HFF-Myc (cell line): ENCODE data around the gene DDC.
A peak's percentile ranks its signal among the peaks of the same experiment; 100 is the strongest.

Source experiments
- DNase-seq: peaks from one replicate; pipeline ENCODE4 v3.0.0-alpha.2; 2011; ENCODE audit warnings: low read depth; ENCODE audit errors: extremely low read depth
- H3K4me3 ChIP-seq: replicated peaks from 2 replicates; pipeline ENCODE4 v1.5.1; 2011; ENCODE audit warnings: low read depth, mild to moderate bottlenecking, control low read depth, low read length
- TF ChIP-seq, protein P1 (sequence below): IDR thresholded peaks from 2 replicates; pipeline ENCODE4 v1.5.1; 2012; ENCODE audit warnings: mild to moderate bottlenecking, low read depth, low read length, control low read depth; ENCODE audit errors: missing control alignments

The DDC gene

DNA sequence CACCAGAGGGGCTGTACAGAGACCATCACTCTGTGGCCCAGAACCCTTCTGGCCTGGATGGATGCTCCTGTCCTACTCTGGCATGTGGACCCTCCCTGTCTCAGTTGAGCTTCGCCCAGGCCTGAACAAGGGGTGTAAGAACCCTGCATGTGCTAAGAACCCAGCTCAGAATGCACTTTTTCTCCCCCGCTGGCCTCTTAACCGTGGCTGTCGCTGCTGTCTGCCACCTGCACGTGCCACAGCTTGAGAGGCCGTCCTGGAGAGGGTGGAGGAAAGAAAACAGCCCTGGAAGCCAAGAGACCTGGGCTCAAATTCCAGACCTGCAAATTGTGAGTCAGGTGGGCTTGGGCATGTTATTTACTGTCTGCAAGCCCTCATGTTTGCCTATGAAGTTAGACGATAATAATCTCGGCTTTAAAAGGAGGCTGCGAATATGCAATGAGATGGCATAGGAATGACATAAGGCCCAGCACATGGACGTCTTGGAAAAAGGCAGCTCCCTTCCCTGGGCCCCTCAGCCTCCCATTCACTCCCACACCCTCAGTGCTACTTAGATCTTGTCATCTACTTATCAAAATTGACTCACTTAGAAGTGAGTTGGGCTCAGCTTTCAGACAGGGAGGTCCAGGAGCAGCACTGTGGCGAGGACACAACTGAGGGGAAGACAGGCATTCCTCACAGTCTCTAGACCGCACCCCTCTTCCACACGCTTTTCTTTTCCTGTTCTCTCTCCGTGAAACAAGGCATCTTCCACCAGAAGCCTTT, 146.5 kb downstream of the DDC start:
- TF ChIP-seq, protein P1, sequence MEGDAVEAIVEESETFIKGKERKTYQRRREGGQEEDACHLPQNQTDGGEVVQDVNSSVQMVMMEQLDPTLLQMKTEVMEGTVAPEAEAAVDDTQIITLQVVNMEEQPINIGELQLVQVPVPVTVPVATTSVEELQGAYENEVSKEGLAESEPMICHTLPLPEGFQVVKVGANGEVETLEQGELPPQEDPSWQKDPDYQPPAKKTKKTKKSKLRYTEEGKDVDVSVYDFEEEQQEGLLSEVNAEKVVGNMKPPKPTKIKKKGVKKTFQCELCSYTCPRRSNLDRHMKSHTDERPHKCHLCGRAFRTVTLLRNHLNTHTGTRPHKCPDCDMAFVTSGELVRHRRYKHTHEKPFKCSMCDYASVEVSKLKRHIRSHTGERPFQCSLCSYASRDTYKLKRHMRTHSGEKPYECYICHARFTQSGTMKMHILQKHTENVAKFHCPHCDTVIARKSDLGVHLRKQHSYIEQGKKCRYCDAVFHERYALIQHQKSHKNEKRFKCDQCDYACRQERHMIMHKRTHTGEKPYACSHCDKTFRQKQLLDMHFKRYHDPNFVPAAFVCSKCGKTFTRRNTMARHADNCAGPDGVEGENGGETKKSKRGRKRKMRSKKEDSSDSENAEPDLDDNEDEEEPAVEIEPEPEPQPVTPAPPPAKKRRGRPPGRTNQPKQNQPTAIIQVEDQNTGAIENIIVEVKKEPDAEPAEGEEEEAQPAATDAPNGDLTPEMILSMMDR = no peak
- no peak for DNase-seq
- no peak overlapping the region for H3K4me3 ChIP-seq

DNA sequence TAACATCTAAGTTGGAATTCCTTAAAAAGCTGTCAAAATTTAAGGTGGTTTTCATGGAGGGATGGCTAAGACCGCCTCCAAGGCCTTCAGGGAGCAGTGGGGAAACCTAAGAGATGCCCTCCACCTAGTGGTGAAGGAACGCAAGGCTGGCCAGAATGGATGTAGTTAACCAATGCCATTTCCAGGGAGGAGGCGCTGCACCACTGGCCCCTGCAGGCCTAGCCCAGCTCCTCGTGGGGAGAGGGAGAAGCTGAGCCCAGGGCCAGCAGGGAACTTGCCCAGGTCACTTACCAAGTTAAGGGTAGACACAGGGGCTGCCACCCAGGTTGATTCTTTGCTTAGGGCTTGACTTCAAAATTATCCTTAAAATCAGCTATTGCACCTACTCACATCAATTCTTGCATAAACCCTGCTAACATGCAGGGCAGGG, 147.1 kb downstream of the DDC start:
- no peak overlapping the region for H3K4me3 ChIP-seq
- TF ChIP-seq, protein P1 = peak; percentile 97
- peak; percentile 53 for DNase-seq

DNA sequence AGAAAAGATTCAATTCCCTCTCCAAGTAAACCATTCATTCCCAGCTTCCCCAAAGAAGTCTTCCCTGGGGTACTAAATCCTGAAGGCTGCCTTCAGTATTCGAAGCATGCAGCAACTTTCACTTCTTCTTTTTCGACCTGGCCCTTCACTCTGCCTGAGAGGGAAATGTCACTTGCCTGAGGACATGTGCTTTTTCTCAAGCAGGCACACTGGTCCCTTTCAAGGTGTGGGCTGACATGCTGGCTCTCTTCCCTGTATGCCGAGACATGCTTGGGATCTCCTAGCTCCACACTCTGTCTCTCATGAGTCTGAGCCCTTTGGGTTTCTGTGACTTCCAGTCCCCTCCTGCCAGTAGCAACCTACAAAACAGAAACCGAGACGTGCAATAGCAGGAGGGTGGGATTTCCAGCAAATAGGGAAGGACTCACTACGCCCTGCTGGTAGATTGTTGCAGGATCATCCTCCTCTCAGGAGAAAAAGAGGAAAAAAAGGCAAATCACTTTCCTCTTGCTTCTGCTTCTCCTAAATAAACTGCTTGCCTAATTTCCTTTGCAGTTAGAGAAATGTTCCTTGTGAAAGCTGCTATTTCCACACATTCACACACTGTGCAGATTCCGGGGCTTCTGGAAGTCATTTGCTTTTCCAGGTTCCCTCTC, 148.6 kb downstream of the DDC start:
- H3K4me3 ChIP-seq = no peak overlapping the region
- TF ChIP-seq, protein P1 = no peak
- no peak for DNase-seq

DNA sequence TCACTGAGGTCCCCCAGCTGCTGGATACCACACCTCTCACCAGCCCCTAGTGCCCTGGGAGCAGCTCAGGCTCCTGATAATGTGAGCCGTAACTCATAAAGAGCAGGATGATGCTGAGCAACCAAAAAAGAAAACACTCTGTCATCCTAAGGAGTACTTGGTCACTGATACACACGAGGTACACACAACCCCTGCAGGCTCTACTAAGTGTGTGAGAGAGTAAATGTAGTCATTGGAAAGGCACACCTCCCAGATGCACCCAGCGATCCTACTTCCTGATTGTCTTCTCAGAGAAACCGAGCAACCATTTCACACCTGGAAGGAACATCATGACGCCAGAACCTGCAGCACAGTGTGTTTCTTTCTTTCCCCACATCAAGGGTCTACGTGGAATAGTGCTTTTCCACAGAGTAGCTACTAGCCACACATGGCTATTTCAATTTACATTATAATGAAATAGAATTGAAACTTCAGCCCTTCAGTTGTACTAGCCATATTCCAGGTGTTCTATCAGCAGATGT, 149.3 kb downstream of the DDC start:
- TF ChIP-seq, protein P1 = no peak
- no peak overlapping the region for H3K4me3 ChIP-seq
- no peak for DNase-seq

DNA sequence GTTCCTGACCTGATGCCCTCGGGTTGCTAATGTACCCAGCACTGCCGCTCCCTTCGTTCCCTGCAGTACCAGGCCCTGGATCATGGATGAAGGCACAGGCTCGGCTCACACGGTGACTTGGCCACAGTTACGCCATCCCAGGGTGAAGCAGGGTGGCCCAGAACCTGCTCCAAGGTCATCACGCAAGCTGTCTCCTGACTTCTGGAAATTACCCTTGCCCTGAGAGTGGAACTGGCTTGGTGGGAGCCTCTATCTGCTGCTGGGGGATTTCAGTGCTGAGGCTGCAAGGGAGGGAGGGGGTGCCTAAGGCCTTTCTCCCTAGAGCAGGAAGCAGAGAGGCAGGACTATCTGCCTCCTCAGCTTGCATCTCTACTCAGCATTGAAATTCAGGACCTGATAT, 151.6 kb downstream of the DDC start:
- TF ChIP-seq, protein P1 = no peak
- no peak for DNase-seq
- no peak overlapping the region for H3K4me3 ChIP-seq

DNA sequence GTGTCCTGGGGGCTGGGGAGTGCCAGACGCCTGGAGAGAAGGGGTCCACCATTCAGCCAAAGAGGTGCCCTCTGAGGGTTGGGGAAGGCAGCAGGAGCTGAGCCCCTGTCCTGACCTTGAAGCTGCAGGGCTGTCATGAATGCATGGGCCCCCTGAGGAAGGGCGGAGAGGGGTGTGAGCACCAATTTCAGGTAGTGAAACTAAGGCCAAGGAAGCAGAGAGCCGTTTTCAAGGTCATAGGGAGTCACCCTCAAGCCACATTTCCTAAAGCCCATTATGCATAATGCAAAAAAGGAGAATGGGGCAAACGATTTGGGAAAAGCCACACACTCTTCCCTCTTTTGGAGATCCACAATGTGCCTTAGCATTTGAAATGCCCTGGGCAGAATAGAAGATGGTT, 152.2 kb downstream of the DDC start:
- H3K4me3 ChIP-seq = no peak overlapping the region
- no peak for DNase-seq
- TF ChIP-seq, protein P1 = no peak
